HepG2 (cell line): ENCODE data around the gene CENPE. TPM values are rescaled to one million over a fixed set of nuclear protein-coding genes. Genes with fewer than 3 reads are reported as not detected.

Experiments
- ATAC-seq: fragments of 200-7000 bp; cut with Tn5 transposase; 3 replicates; pipeline ENCODE4 v1.9.1; 2020; ENCODE audit warnings: mild to moderate bottlenecking, moderate library complexity
- BruUV-seq: library from RNA; stranded (reverse); fragments of 400-500 nt; replicated peaks from 2 replicates; lab custom pipeline; 2021; lab: Mats Ljungman, UMichigan
- CTCF ChIA-PET: fragments of 300-600 bp; formaldehyde crosslinking; extraction: SDS; loops from one replicate; lab custom pipeline; 2021; ENCODE audit warnings: low total read pairs, inconsistent platforms, low intra/inter-chr PET ratio; lab: Yijun Ruan, JAX
- POLR2A ChIA-PET: fragments of 350-600 bp; sonication (Branson Sonifier 250); formaldehyde crosslinking; loops from one replicate; lab custom pipeline; 2020; ENCODE audit warnings: antibody characterized with exemption, inconsistent platforms; lab: Yijun Ruan, JAX
- DNase-seq: peaks from one replicate; pipeline ENCODE4 v3.0.0-alpha.2; 2015; ENCODE audit warnings: low spot score
- FAIRE-seq: peaks from 3 replicates; lab custom pipeline; 2011; peaks lifted over from hg19 to GRCh38; lab: Jason Lieb, UNC
- H2AFZ ChIP-seq: one replicate; pipeline ENCODE4 v1.6.1; 2011; ENCODE audit warnings: low read length, inconsistent platforms
- H3K27ac ChIP-seq: fragments of 300-600 bp; 3 replicates; pipeline ENCODE4 v1.8.0; 2011; ENCODE audit warnings: mixed run types, mild to moderate bottlenecking, mixed read lengths, low read length, inconsistent platforms; ENCODE audit not compliant: insufficient read depth; ENCODE audit errors: extremely low read length
- H3K27me3 ChIP-seq, 2 experiments: fragments of 200-600 bp in 1 of 2; 2 replicates in 1 of 2; 3 replicates in 1 of 2; pipeline versions ENCODE4 v1.6.0 to v1.8.0; 2011; ENCODE audit warnings: low read length in 2 of 2, mild to moderate bottlenecking in 2 of 2, moderate library complexity in 2 of 2, inconsistent platforms in 1 of 2; ENCODE audit not compliant: insufficient read depth in 2 of 2, control insufficient read depth in 1 of 2
- H3K36me3 ChIP-seq, 2 experiments: fragments of 200-600 bp in 1 of 2; replicated peaks in 1 of 2; 2 replicates in 1 of 2; 3 replicates in 1 of 2; pipeline versions ENCODE4 v1.5.1 to v1.8.0; 2011; ENCODE audit warnings: low read length in 2 of 2, inconsistent platforms in 1 of 2; ENCODE audit not compliant: insufficient read depth in 2 of 2, control insufficient read depth in 1 of 2
- H3K4me1 ChIP-seq: 2 replicates; pipeline ENCODE4 v1.5.1; 2012; ENCODE audit warnings: low read length, inconsistent platforms; ENCODE audit not compliant: insufficient read depth
- H3K4me2 ChIP-seq: 2 replicates; pipeline ENCODE4 v1.6.0; 2011; ENCODE audit warnings: low read depth, low read length, inconsistent platforms
- H3K4me3 ChIP-seq, 3 experiments: fragments of 200-600 bp in 1 of 3; sonication (generic), shearing (Covaris generic) in 1 of 3; replicated peaks in 1 of 3; 2 replicates each; pipeline ENCODE4 v1.5.1; 2011 to 2016; ENCODE audit warnings: low read length in 3 of 3, inconsistent platforms in 2 of 3, low read depth in 2 of 3, mild to moderate bottlenecking in 2 of 3, control low read depth in 1 of 3, mixed read lengths in 1 of 3; ENCODE audit not compliant: insufficient read depth in 1 of 3
- H3K79me2 ChIP-seq: one replicate; pipeline ENCODE4 v1.6.1; 2011; ENCODE audit warnings: low read length, inconsistent platforms; ENCODE audit not compliant: insufficient read depth
- H3K9ac ChIP-seq: 2 replicates; pipeline ENCODE4 v1.6.0; 2011; ENCODE audit warnings: mild to moderate bottlenecking, low read depth, low read length, inconsistent platforms; ENCODE audit not compliant: insufficient read depth
- H3K9me3 ChIP-seq: 2 replicates; pipeline ENCODE4 v1.5.1; 2012; ENCODE audit warnings: mild to moderate bottlenecking, low read length
- H4K20me1 ChIP-seq: 2 replicates; pipeline ENCODE4 v1.6.0; 2011; ENCODE audit warnings: inconsistent platforms, mild to moderate bottlenecking, low read length, moderate library complexity; ENCODE audit not compliant: insufficient read depth
- ARNT ChIP-seq: fragments of 450-650 bp; IDR thresholded peaks from 2 replicates; pipeline ENCODE4 v1.6.1; 2017
- NFKBIZ ChIP-seq: IDR thresholded peaks from 2 replicates; pipeline ENCODE4 v1.6.1; 2018; ENCODE audit warnings: missing genetic modification reagents, missing compliant biosample characterization
- RELA ChIP-seq: sonication (generic); formaldehyde crosslinking; IDR thresholded peaks from 2 replicates; pipeline ENCODE4 v1.4.0; 2020; ENCODE audit warnings: missing genetic modification reagents
- SP4 ChIP-seq: sonication (generic); formaldehyde crosslinking; IDR thresholded peaks from 2 replicates; pipeline ENCODE4 v1.8.1; 2023; ENCODE audit warnings: mild to moderate bottlenecking, missing genetic modification reagents
- ZNF33A ChIP-seq: sonication (generic); formaldehyde crosslinking; IDR thresholded peaks from 2 replicates; pipeline ENCODE4 v1.5.1; 2020; ENCODE audit warnings: missing genetic modification reagents, mild to moderate bottlenecking, moderate library complexity, borderline replicate concordance
- ZNF607 ChIP-seq: sonication (generic); formaldehyde crosslinking; IDR thresholded peaks from 2 replicates; pipeline ENCODE4 v1.5.1; 2020; ENCODE audit warnings: missing genetic modification reagents, mild to moderate bottlenecking, borderline replicate concordance
- ZSCAN12 ChIP-seq: sonication (generic); formaldehyde crosslinking; IDR thresholded peaks from 2 replicates; pipeline ENCODE4 v1.9.0; 2021; ENCODE audit warnings: mild to moderate bottlenecking, missing genetic modification reagents
- ZSCAN20 ChIP-seq: sonication (generic); formaldehyde crosslinking; IDR thresholded peaks from 2 replicates; pipeline ENCODE4 v1.4.0; 2020; ENCODE audit warnings: missing genetic modification reagents, mild to moderate bottlenecking, borderline replicate concordance
- WGBS: methylation state at CpG from one replicate; pipeline ENCODE4 v1.1.6; 2017; ENCODE audit warnings: low lambda C conversion rate; 5-methylcytosine and 5-hydroxymethylcytosine counted together
- in situ Hi-C: cut with HindIII; loops from 2 replicates; pipeline ENCODE4 v1.10.0; 2017; ENCODE audit warnings: low pct_unique_long_range_greater_than_20kb; ENCODE audit not compliant: extremely low pct_ligation_motif_present
- intact Hi-C: fragments of 100-400 bp; cut with micrococcal nuclease; formaldehyde crosslinking; loops from one replicate; pipeline ENCODE4 v1.10.0; 2022; ENCODE audit not compliant: unreplicated experiment
- polyA plus RNA-seq, 8 experiments: library from polyadenylated mRNA; depleted of rRNA in 3 of 8; stranded (reverse) in 7 of 8; unstranded in 1 of 8; fragments of >200 nt; fragmentation: Illumina TruSeq in 4 of 8; extraction: Trizol in 4 of 8; gene quantifications; 2 replicates each; pipeline versions ENCODE4 v1.2.1 to v1.2.3, GENCODE V29; 2011 to 2016; ENCODE audit warnings: low read depth in 4 of 8, missing spikeins in 1 of 8, mixed read lengths in 1 of 8; ENCODE audit not compliant: insufficient read depth in 1 of 8
- total RNA-seq, 5 experiments: library from RNA; depleted of rRNA; stranded (reverse); fragments of >200 nt; fragmentation: Illumina TruSeq; extraction: Trizol; gene quantifications; 2 replicates each; pipeline ENCODE4 v1.2.3, GENCODE V29; 2016; ENCODE audit warnings: low read depth in 1 of 5
- TF ChIP-seq, protein P1 (sequence below): sonication (generic); formaldehyde crosslinking; IDR thresholded peaks from 2 replicates; pipeline ENCODE4 v1.5.1; 2020; ENCODE audit warnings: mild to moderate bottlenecking, missing genetic modification reagents, moderate library complexity

The CENPE gene
- total and polyA plus RNA-seq, 2 of the 13 experiments (the other 11 are each of a cell fraction or from before 2014, with no cell fraction given), result 2.1 to 19.8 TPM

DNA sequence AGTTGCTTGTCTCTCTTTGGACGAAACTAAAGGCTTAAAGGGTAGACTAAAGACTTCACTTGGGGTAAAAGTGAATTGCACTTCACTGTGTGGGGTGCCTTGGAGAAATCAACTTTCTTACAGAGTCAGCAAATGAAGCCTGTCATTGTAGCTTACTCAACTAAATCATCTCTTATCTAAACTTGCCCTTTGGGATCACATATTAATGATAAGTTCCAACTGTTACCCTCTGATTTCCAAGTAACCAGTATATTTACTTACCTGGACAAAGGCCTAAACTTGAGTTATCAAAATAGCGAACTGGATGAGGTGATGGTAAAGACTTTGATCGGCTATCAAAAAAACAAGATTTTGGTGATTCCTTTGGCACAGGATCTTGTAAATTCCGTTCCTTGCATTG, 89.6 kb downstream of the CENPE start:
- in situ Hi-C loops (no loop called here), intact Hi-C loops (no loop called here)
- Histone ChIP-seq H3K27me3 (no peaks in the 10 kb centered on the region), H3K4me2 (no peak overlapping the region), H3K27ac (no peak overlapping the region), H4K20me1 (no peaks in the 10 kb centered on the region), H3K9me3 (no peaks in the 10 kb centered on the region), H3K4me3 (no peak overlapping the region), H2AFZ (no peak overlapping the region), H3K9ac (no peak overlapping the region), H3K4me1 (no peaks in the 10 kb centered on the region), H3K79me2 (no peaks in the 10 kb centered on the region), H3K36me3 (peaks cover 3 to 41% of the 10 kb centered on the region in 2 experiments)
- TF ChIP-seq ZNF607 (CRISPR knock-in tag), result no peak
- WGBS, result 97% methylated on average over 4 of the region's 4 CpGs
- BruUV-seq, result no TSS peak
- no peak for ATAC-seq
- ChIA-PET CTCF (no interaction called here), POLR2A (no interaction called here)
- FAIRE-seq, result no peak
- DNase-seq, result no peak

DNA sequence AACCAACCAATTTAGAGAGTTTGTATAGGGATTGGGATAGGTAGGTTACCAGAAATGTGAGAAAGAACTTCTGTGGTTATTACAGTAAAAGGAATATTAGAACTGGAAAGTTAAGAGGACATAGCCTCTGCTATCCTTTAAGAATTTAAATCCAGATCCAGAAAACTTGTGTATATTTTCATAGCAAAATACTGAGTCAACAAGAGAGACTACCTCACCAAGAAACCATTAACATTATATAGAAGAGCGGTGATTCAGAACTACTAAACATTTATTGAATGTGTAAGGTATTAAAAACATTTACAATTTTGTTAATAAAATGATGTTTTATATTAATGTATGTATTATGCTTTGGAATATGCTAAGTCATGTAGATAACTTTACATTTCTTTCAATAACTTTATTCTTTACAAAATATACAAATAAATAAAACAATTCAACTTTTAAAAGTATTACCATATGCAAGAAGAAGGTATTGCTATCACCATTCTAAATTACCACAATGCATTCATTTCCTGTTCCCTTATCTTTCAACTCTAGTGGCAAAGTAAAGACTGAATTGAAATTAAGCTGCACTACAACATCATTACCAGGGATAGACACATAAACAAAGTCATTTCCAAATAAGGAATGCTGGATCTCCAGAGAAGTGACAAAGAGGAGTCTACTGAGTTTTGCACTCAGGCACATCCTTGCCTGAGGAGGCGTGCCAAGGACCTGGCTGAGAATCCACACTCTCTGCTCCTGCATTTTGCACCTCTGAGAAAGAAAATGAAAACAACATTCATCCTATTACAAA, 92.4 kb downstream of the CENPE start:
- no peak for TF ChIP-seq RELA
- TF ChIP-seq ARNT, result no peak
- no peak for TF ChIP-seq ZNF33A (CRISPR knock-in tag)
- no peak for TF ChIP-seq ZSCAN12 (CRISPR knock-in tag)
- no peak for TF ChIP-seq NFKBIZ (CRISPR knock-in tag)
- no peak for TF ChIP-seq SP4
- TF ChIP-seq, protein P1, sequence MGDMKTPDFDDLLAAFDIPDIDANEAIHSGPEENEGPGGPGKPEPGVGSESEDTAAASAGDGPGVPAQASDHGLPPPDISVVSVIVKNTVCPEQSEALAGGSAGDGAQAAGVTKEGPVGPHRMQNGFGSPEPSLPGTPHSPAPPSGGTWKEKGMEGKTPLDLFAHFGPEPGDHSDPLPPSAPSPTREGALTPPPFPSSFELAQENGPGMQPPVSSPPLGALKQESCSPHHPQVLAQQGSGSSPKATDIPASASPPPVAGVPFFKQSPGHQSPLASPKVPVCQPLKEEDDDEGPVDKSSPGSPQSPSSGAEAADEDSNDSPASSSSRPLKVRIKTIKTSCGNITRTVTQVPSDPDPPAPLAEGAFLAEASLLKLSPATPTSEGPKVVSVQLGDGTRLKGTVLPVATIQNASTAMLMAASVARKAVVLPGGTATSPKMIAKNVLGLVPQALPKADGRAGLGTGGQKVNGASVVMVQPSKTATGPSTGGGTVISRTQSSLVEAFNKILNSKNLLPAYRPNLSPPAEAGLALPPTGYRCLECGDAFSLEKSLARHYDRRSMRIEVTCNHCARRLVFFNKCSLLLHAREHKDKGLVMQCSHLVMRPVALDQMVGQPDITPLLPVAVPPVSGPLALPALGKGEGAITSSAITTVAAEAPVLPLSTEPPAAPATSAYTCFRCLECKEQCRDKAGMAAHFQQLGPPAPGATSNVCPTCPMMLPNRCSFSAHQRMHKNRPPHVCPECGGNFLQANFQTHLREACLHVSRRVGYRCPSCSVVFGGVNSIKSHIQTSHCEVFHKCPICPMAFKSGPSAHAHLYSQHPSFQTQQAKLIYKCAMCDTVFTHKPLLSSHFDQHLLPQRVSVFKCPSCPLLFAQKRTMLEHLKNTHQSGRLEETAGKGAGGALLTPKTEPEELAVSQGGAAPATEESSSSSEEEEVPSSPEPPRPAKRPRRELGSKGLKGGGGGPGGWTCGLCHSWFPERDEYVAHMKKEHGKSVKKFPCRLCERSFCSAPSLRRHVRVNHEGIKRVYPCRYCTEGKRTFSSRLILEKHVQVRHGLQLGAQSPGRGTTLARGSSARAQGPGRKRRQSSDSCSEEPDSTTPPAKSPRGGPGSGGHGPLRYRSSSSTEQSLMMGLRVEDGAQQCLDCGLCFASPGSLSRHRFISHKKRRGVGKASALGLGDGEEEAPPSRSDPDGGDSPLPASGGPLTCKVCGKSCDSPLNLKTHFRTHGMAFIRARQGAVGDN, result no peak
- TF ChIP-seq ZSCAN20, result no peak
- Histone ChIP-seq H3K4me1 (peaks cover under 1% of the 10 kb centered on the region; the same call in 1 of the 2 replicates), H3K27me3 (no peaks in the 10 kb centered on the region), H3K36me3 (peaks cover 3 to 34% of the 10 kb centered on the region in 2 experiments), H3K9me3 (no peaks in the 10 kb centered on the region), H3K9ac (no peak overlapping the region), H3K79me2 (no peaks in the 10 kb centered on the region), H3K27ac (no peak overlapping the region), H3K4me2 (no peak overlapping the region), H4K20me1 (no peaks in the 10 kb centered on the region), H2AFZ (no peak overlapping the region), H3K4me3 (no peak overlapping the region)
- CTCF ChIA-PET, result no interaction called here
- 93% methylated on average over 2 of the region's 2 CpGs for WGBS
- DNase-seq (no peak), ATAC-seq (no peak), FAIRE-seq (no peak)
- intact Hi-C loops (no loop called here), in situ Hi-C loops (no loop called here)
- no TSS peak for BruUV-seq
- POLR2A ChIA-PET, result no interaction called here
